SK-N-SH treated with all-trans-retinoic acid at 6 μM for 48 hours (cell line): ENCODE measurements around the gene TSKU.

Experiments used
- ATAC-seq: fragments of 200-7000 bp; cut with Tn5 transposase; 3 replicates; pipeline ENCODE4 v1.9.1; 2020; ENCODE audit warnings: mild to moderate bottlenecking, moderate library complexity
- ARNTL ChIP-seq: fragments of 450-650 bp; formaldehyde crosslinking; IDR thresholded peaks from 2 replicates; pipeline ENCODE4 v1.5.0; 2020; ENCODE audit warnings: low read depth, mild to moderate bottlenecking, moderate library complexity, borderline replicate concordance
- BACH2 ChIP-seq: fragments of 250-450 bp; sonication (Bioruptor Pico); IDR thresholded peaks from 2 replicates; pipeline ENCODE4 v1.9.0; 2021; ENCODE audit warnings: mild to moderate bottlenecking, borderline replicate concordance
- CREB5 ChIP-seq: fragments of 250-450 bp; sonication (Bioruptor Pico); IDR thresholded peaks from 2 replicates; pipeline ENCODE4 v1.5.1; 2020; ENCODE audit warnings: low read depth, mild to moderate bottlenecking, moderate library complexity
- CSDC2 ChIP-seq: fragments of 250-450 bp; sonication (Bioruptor Pico); IDR thresholded peaks from 2 replicates; pipeline ENCODE4 v1.5.0; 2020; ENCODE audit warnings: mild to moderate bottlenecking, moderate library complexity
- ESRRG ChIP-seq: fragments of 250-450 bp; sonication (Bioruptor Pico); IDR thresholded peaks from 2 replicates; pipeline ENCODE4 v1.6.1; 2021; ENCODE audit warnings: mild to moderate bottlenecking
- GLIS3 ChIP-seq: fragments of 250-450 bp; sonication (Bioruptor Pico); IDR thresholded peaks from 2 replicates; pipeline ENCODE4 v1.5.0; 2020; ENCODE audit warnings: mild to moderate bottlenecking, moderate library complexity
- ISL1 ChIP-seq: fragments of 250-450 bp; sonication (Bioruptor Pico); IDR thresholded peaks from 2 replicates; pipeline ENCODE4 v2.1.2; 2022; ENCODE audit warnings: mild to moderate bottlenecking, moderate library complexity
- OSR1 ChIP-seq: fragments of 250-450 bp; sonication (Bioruptor Pico); IDR thresholded peaks from 2 replicates; pipeline ENCODE4 v1.8.0; 2022; ENCODE audit warnings: moderate library complexity, mild to moderate bottlenecking, inconsistent platforms
- PATZ1 ChIP-seq: fragments of 250-450 bp; sonication (Bioruptor Pico); IDR thresholded peaks from 2 replicates; pipeline ENCODE4 v1.8.0; 2020; ENCODE audit warnings: mild to moderate bottlenecking, moderate library complexity, borderline replicate concordance
- RARB ChIP-seq: fragments of 250-450 bp; sonication (Bioruptor Pico); IDR thresholded peaks from 2 replicates; pipeline ENCODE4 v1.8.0; 2021; ENCODE audit warnings: mild to moderate bottlenecking, moderate library complexity
- SNAI2 ChIP-seq: fragments of 250-450 bp; sonication (Bioruptor Pico); IDR thresholded peaks from 2 replicates; pipeline ENCODE4 v1.5.0; 2020; ENCODE audit warnings: mild to moderate bottlenecking, moderate library complexity
- TCF4 ChIP-seq: fragments of 250-450 bp; sonication (Bioruptor Pico); IDR thresholded peaks from 2 replicates; pipeline ENCODE4 v1.8.0; 2021; ENCODE audit warnings: mild to moderate bottlenecking, moderate library complexity, borderline replicate concordance
- TOX ChIP-seq: fragments of 250-450 bp; sonication (Bioruptor Pico); IDR thresholded peaks from 2 replicates; pipeline ENCODE4 v1.8.0; 2021; ENCODE audit warnings: mild to moderate bottlenecking, moderate library complexity, borderline replicate concordance
- ZC3H10 ChIP-seq: fragments of 250-450 bp; sonication (Bioruptor Pico); IDR thresholded peaks from 2 replicates; pipeline ENCODE4 v1.5.1; 2021; ENCODE audit warnings: mild to moderate bottlenecking, moderate library complexity
- ZFP3 ChIP-seq: fragments of 250-450 bp; sonication (Bioruptor Pico); IDR thresholded peaks from 2 replicates; pipeline ENCODE4 v1.5.0; 2020; ENCODE audit warnings: mild to moderate bottlenecking, moderate library complexity
- ZFP30 ChIP-seq: fragments of 450-650 bp; formaldehyde crosslinking; IDR thresholded peaks from 2 replicates; pipeline ENCODE4 v1.5.0; 2022; ENCODE audit warnings: mild to moderate bottlenecking, moderate library complexity
- ZNF565 ChIP-seq: fragments of 450-650 bp; formaldehyde crosslinking; conservative IDR thresholded peaks from 2 replicates; pipeline ENCODE4 v1.5.0; 2020; ENCODE audit warnings: low read depth, mild to moderate bottlenecking, moderate library complexity
- TF ChIP-seq, protein P1 (sequence below): fragments of 250-450 bp; sonication (Bioruptor Pico); IDR thresholded peaks from 2 replicates; pipeline ENCODE4 v1.8.0; 2021; ENCODE audit warnings: low read depth, mild to moderate bottlenecking, moderate library complexity, borderline replicate concordance
- TF ChIP-seq, protein P2 (sequence below): fragments of 250-450 bp; sonication (Bioruptor Pico); IDR thresholded peaks from 2 replicates; pipeline ENCODE4 v1.5.0; 2020; ENCODE audit warnings: mild to moderate bottlenecking, moderate library complexity

TSKU gene

DNA sequence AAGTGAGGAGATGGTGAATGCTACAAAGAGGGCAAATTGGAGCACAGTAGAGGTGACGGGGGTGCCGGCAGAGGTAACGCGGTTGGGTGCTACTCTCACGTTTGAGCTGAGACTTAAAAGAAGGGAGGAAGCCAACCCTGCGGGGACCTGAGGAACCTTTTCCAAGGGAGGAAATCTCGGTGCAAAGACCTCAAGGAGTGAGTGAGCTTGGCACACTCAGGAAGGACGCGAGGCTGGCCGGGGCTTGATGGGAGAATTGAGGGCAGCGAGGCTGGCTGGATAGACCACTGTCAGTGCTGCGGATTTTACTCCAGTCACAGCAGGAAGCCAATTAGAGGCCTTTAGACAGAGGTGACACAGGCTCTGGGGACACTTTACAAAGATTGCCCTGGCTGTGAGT is 25.0 kb downstream of the TSKU start (continued):
- TF ChIP-seq, protein P1, sequence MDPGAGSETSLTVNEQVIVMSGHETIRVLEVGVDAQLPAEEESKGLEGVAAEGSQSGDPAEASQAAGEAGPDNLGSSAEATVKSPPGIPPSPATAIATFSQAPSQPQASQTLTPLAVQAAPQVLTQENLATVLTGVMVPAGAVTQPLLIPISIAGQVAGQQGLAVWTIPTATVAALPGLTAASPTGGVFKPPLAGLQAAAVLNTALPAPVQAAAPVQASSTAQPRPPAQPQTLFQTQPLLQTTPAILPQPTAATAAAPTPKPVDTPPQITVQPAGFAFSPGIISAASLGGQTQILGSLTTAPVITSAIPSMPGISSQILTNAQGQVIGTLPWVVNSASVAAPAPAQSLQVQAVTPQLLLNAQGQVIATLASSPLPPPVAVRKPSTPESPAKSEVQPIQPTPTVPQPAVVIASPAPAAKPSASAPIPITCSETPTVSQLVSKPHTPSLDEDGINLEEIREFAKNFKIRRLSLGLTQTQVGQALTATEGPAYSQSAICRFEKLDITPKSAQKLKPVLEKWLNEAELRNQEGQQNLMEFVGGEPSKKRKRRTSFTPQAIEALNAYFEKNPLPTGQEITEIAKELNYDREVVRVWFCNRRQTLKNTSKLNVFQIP, result no peak

GRCh38 chr11:76808996-76809395 is 25.8 kb downstream of the TSKU start:
- no peak for ATAC-seq
- no peak for TF ChIP-seq BACH2 (CRISPR knock-in tag)
- no peak for TF ChIP-seq SNAI2 (CRISPR knock-in tag)
- TF ChIP-seq PATZ1 (CRISPR knock-in tag), result no peak
- TF ChIP-seq ARNTL, result no peak
- TF ChIP-seq TCF4 (CRISPR knock-in tag), result no peak
- TF ChIP-seq ZFP30 (CRISPR knock-in tag), result no peak
- TF ChIP-seq, protein P2, sequence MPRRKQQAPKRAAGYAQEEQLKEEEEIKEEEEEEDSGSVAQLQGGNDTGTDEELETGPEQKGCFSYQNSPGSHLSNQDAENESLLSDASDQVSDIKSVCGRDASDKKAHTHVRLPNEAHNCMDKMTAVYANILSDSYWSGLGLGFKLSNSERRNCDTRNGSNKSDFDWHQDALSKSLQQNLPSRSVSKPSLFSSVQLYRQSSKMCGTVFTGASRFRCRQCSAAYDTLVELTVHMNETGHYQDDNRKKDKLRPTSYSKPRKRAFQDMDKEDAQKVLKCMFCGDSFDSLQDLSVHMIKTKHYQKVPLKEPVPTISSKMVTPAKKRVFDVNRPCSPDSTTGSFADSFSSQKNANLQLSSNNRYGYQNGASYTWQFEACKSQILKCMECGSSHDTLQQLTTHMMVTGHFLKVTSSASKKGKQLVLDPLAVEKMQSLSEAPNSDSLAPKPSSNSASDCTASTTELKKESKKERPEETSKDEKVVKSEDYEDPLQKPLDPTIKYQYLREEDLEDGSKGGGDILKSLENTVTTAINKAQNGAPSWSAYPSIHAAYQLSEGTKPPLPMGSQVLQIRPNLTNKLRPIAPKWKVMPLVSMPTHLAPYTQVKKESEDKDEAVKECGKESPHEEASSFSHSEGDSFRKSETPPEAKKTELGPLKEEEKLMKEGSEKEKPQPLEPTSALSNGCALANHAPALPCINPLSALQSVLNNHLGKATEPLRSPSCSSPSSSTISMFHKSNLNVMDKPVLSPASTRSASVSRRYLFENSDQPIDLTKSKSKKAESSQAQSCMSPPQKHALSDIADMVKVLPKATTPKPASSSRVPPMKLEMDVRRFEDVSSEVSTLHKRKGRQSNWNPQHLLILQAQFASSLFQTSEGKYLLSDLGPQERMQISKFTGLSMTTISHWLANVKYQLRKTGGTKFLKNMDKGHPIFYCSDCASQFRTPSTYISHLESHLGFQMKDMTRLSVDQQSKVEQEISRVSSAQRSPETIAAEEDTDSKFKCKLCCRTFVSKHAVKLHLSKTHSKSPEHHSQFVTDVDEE (CRISPR knock-in tag), result no peak
- no peak for TF ChIP-seq CSDC2 (CRISPR knock-in tag)
- no peak for TF ChIP-seq ZNF565
- TF ChIP-seq ISL1 (CRISPR knock-in tag), result no peak
- TF ChIP-seq TOX (CRISPR knock-in tag), result no peak
- TF ChIP-seq, protein P1, result no peak
- TF ChIP-seq ZC3H10 (CRISPR knock-in tag), result no peak
- TF ChIP-seq CREB5 (CRISPR knock-in tag), result no peak
- no peak for TF ChIP-seq GLIS3 (CRISPR knock-in tag)
- TF ChIP-seq RARB (CRISPR knock-in tag), result no peak
- TF ChIP-seq, all 23 proteins: peak for 0

DNA sequence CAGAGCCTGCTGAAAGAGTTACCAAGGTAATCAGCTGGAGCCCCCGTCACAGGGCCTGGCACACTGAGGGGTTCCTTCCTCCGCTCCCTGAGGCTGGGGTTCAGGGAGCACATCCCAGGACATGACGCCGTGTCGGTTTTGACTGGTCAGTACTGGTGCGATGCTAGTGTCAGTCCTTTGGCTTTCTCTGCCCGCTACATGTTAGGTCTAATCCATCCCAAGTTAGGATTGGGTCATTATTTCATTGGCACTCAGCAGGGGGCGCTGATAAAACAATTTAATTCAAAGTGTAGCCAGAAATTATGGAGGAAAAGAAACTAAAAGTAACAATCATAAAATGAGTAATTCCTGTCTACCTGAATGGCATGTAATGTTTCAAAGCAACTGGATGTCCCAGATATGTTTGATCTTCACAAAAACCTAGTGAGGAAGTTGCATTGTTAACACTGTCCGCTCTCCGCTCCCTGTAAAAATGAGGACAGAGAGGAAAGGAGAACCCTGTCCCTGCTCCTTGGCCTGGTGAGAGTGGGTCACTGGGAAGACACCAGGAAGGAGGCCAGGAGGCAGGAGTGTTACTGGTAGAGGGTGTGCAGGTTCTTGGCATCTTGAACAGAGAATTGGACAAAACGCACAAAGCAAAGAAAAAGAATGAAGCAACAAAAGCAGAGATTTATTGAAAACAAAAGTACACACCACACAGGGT is 27.1 kb downstream of the TSKU start:
- peak; percentile 54 for ATAC-seq
- TF ChIP-seq OSR1 (CRISPR knock-in tag) (no peak), ISL1 (CRISPR knock-in tag) (no peak), CSDC2 (CRISPR knock-in tag) (no peak), ESRRG (CRISPR knock-in tag) (no peak), CREB5 (CRISPR knock-in tag) (no peak), ZFP3 (CRISPR knock-in tag) (no peak), PATZ1 (CRISPR knock-in tag) (no peak), BACH2 (CRISPR knock-in tag) (no peak), ZFP30 (CRISPR knock-in tag) (no peak), GLIS3 (CRISPR knock-in tag) (no peak)
- TF ChIP-seq, protein P1, result no peak
- TF ChIP-seq, protein P2 (CRISPR knock-in tag), result no peak
